ENCODE data around the gene PTH.

GRCh38 chr11:13475091-13475490 lies 20.7 kb downstream of the PTH start:
- no peak for TF ChIP-seq CTCF (conservative IDR thresholded peaks at IDR 0.05; ENCODE audit: low read length)
- no peak for TF ChIP-seq EZH2phosphoT487 (IDR thresholded peaks at IDR 0.05; ENCODE audit: borderline replicate concordance)
